Measurements from ENCODE around the gene STEAP2.

Gene STEAP2

GRCh38 chr7:90276033-90276728 lies 64.6 kb downstream of the STEAP2 start:
- no peak for DNase-seq
